Testis (tissue), 3 donors: Measurements from ENCODE around the gene TFG. TPM values are rescaled to one million over a fixed set of nuclear protein-coding genes. Genes with fewer than 3 reads are reported as not detected.
A peak's percentile ranks its signal among the peaks of the same experiment; 100 is the strongest.

ENCODE experiments used
- DNase-seq: peaks from one replicate; pipeline ENCODE4 v3.0.0-alpha.2; 2019
- H3K27ac ChIP-seq, 2 donors: fragments of 200-600 bp; sonication (generic); one replicate each; pipeline ENCODE4 v1.5.1; 2019
- H3K27me3 ChIP-seq: fragments of 200-600 bp; sonication (generic); one replicate; pipeline ENCODE4 v1.5.1; 2019
- H3K36me3 ChIP-seq: fragments of 200-600 bp; sonication (generic); one replicate; pipeline ENCODE4 v1.5.1; 2017; ENCODE audit warnings: low read depth; ENCODE audit errors: missing control alignments
- H3K4me1 ChIP-seq: fragments of 200-600 bp; sonication (generic); one replicate; pipeline ENCODE4 v1.5.1; 2019
- H3K4me3 ChIP-seq, 2 donors: fragments of 200-600 bp; sonication (generic); one replicate each; pipeline ENCODE4 v1.5.1; 2017 to 2019
- H3K9me3 ChIP-seq: fragments of 200-600 bp; sonication (generic); one replicate; pipeline ENCODE4 v1.5.1; 2017
- POLR2A ChIP-seq: fragments of 450-650 bp; IDR thresholded peaks from one replicate; pipeline ENCODE4 v1.6.1; 2017; ENCODE audit warnings: antibody characterized with exemption, mild to moderate bottlenecking, moderate library complexity
- WGBS, 2 donors: methylation state at CpG; one replicate each; pipeline ENCODE4 v1.1.5; 2018; 5-methylcytosine and 5-hydroxymethylcytosine counted together
- intact Hi-C: fragments of 100-400 bp; cut with DNase I; formaldehyde crosslinking; loops from one replicate; pipeline ENCODE4 v1.15.1; 2023; ENCODE audit warnings: low total_unique reads
- polyA plus RNA-seq: library from polyadenylated mRNA; stranded (reverse); fragments of 350-450 nt; fragmentation: Illumina TruSeq; extraction: RNeasy Lipid Tissue Mini Kit (QIAGEN cat#74804); gene quantifications from one replicate; pipeline ENCODE4 v1.2.3, GENCODE V29; 2014; ENCODE audit warnings: low read depth, low replicate concordance; ENCODE audit not compliant: insufficient read depth
- total RNA-seq, 2 donors: library from RNA; depleted of rRNA; stranded (reverse); fragments of >200 nt; gene quantifications; one replicate each; pipeline ENCODE4 v1.2.3, GENCODE V29; 2016
- TF ChIP-seq, protein P1 (sequence below), 3 experiments: fragments of 450-650 bp in 2 of 3; fragments of 200-600 bp in 1 of 3; sonication (generic) in 1 of 3; IDR thresholded peaks; one replicate each; pipeline ENCODE4 v1.5.1; 2016 to 2019; ENCODE audit warnings: antibody characterized with exemption in 3 of 3, mild to moderate bottlenecking in 2 of 3, moderate library complexity in 1 of 3

Gene TFG
- total and polyA plus RNA-seq, 3 donors from 2014 or later, result 107 to 116 (median 107) TPM

DNA sequence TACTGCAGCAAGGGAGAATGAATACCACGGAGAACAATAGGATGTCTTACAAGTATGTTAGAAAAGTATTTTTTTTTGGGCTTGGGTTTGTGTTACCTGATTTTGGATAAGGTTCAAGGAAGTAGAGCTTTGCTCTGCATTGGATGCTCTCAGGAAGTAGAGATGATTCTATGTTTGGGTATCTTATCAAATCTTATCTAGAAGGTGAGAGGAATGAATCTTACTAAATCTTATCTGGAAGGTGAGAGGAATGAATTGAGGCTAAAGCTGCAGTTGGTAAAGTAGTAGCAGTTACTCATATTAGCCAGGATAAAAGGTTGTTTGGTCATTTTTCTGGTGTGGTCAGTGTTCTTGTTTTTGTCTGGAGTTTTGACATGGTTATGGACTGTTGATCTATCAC, 17.4 kb downstream of the TFG start:
- H3K36me3 ChIP-seq, result no peaks in the 10 kb centered on the region
- H3K27me3 ChIP-seq, result no peaks in the 10 kb centered on the region
- H3K4me1 ChIP-seq, result no peaks in the 10 kb centered on the region
- intact Hi-C loops, result no loop called here
- no peak overlapping the region for H3K27ac ChIP-seq
- whole genome bisulfite sequencing, 2 donors, result 72 to 92% methylated on average over 1 of the region's 1 CpG
- TF ChIP-seq, protein P1, sequence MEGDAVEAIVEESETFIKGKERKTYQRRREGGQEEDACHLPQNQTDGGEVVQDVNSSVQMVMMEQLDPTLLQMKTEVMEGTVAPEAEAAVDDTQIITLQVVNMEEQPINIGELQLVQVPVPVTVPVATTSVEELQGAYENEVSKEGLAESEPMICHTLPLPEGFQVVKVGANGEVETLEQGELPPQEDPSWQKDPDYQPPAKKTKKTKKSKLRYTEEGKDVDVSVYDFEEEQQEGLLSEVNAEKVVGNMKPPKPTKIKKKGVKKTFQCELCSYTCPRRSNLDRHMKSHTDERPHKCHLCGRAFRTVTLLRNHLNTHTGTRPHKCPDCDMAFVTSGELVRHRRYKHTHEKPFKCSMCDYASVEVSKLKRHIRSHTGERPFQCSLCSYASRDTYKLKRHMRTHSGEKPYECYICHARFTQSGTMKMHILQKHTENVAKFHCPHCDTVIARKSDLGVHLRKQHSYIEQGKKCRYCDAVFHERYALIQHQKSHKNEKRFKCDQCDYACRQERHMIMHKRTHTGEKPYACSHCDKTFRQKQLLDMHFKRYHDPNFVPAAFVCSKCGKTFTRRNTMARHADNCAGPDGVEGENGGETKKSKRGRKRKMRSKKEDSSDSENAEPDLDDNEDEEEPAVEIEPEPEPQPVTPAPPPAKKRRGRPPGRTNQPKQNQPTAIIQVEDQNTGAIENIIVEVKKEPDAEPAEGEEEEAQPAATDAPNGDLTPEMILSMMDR (IDR thresholded peaks at IDR 0.05), result no peak
- no peak for TF ChIP-seq POLR2A
- no peak overlapping the region for H3K4me3 ChIP-seq
- no peak for DNase-seq
- H3K9me3 ChIP-seq, result no peaks in the 10 kb centered on the region

DNA sequence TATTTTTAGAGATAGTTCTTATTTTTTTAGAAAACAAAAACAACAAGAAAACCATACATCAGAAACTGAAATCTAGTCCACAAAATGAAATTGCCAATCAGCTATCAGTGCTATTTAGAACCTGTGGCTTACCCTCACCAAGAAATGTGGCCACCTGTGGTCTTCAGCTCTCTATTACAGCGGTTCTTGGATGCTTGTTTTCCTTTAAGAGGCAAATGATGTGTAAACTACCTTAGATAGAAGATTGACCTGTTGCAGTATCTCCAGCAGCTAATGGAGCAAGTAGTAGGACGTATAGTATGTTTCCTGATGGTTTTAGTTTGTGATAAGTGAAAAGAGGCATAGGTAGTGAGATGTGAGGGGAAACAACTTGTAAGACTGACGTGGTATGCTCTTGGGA, 21.2 kb downstream of the TFG start:
- 80 to 81% methylated on average over 3 of the region's 3 CpGs for WGBS, 2 donors
- TF ChIP-seq, protein P1 (IDR thresholded peaks at IDR 0.05), result no peak
- TF ChIP-seq POLR2A, result no peak
- no peak for DNase-seq
- Histone ChIP-seq H3K4me3 (no peak overlapping the region), H3K27ac (no peak overlapping the region), H3K27me3 (no peaks in the 10 kb centered on the region), H3K36me3 (no peaks in the 10 kb centered on the region), H3K4me1 (no peaks in the 10 kb centered on the region), H3K9me3 (no peaks in the 10 kb centered on the region)
- intact Hi-C loops, result no loop called here

DNA sequence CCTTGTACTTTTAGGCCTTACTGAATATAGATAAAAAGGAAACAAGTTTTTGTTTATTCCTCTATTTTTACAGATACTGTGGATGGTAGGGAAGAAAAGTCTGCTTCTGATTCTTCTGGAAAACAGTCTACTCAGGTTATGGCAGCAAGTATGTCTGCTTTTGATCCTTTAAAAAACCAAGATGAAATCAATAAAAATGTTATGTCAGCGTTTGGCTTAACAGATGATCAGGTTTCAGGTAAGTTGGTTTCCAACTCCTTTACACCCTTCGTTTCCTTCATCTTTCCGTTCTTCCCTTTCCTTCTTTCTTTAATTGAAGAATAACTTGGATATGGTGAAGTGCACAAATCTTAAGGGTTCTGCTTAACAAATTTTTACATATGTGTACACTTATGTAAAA, 23.1 kb downstream of the TFG start:
- no peaks in the 10 kb centered on the region for H3K9me3 ChIP-seq
- TF ChIP-seq, protein P1 (IDR thresholded peaks at IDR 0.05), result no peak
- TF ChIP-seq POLR2A, result no peak
- no peak overlapping the region for H3K27ac ChIP-seq
- no peak overlapping the region for H3K4me3 ChIP-seq
- intact Hi-C loops, result no loop called here
- H3K36me3 ChIP-seq, result no peaks in the 10 kb centered on the region
- WGBS, 2 donors, result 87 to 93% methylated on average over 3 of the region's 3 CpGs
- no peaks in the 10 kb centered on the region for H3K4me1 ChIP-seq
- H3K27me3 ChIP-seq, result no peaks in the 10 kb centered on the region
- DNase-seq, result no peak

DNA sequence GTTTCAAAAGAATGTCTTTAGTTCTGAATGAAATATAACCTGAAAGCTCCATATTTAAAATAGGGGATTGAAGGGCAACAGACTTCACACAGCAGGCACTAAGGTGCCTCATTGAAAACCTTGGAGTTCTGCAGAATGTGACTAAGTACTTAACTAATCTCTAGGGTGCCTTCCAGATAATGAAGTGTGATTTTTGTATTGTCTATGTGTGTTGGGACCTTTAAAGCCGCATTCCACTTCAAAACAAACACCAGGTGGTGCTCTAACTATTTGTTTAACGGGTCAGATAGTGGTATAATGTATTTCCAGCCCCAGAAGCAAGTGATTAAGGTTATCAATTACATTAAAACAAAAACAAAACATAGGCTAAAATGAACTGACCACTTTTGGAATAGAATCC, 28.0 kb downstream of the TFG start:
- no peak for DNase-seq

DNA sequence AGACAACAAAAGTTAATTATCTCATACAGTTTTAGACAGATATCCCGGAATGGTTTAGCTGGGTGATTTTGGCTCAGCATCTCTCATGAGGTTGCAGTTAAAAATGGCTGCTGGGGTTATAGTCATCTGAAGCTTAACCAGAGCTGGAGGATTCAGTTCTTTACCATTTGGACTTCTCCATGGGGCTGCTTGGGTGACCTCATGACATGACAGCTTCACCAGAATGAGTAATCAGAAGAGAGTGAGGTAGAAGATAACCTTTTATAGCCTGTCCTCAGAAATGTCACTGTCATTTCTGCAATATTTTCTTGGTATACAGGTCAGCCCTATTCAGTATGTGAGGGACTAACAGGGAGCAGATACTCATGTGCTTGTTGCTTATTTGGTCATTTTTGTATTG, 30.9 kb downstream of the TFG start:
- no peak for TF ChIP-seq POLR2A
- TF ChIP-seq, protein P1 (IDR thresholded peaks at IDR 0.05), result no peak
- Histone ChIP-seq H3K27ac (no peak overlapping the region), H3K27me3 (no peaks in the 10 kb centered on the region), H3K4me1 (no peaks in the 10 kb centered on the region), H3K36me3 (no peaks in the 10 kb centered on the region), H3K9me3 (no peaks in the 10 kb centered on the region), H3K4me3 (no peak overlapping the region)
- 65 to 94% methylated on average over 1 of the region's 1 CpG for WGBS, 2 donors
- no peak for DNase-seq
- intact Hi-C loops, result no loop called here

More for the DNA sequence above, 28.0 kb downstream of the TFG start:
- 41 to 52% methylated on average over 2 of the region's 2 CpGs for WGBS, 2 donors
- Histone ChIP-seq H3K4me3 (no peak overlapping the region), H3K4me1 (no peaks in the 10 kb centered on the region), H3K27ac (no peak overlapping the region), H3K36me3 (no peaks in the 10 kb centered on the region), H3K27me3 (no peaks in the 10 kb centered on the region), H3K9me3 (no peaks in the 10 kb centered on the region)
- no peak for TF ChIP-seq POLR2A
- TF ChIP-seq, protein P1 (IDR thresholded peaks at IDR 0.05), result peak in 1 of 3 experiments; percentile 19
- intact Hi-C loops, result no loop called here
